SU-DHL-6 (cell line): Measurements from ENCODE around the gene MTCP1.

Experiments
- H2AFZ ChIP-seq: fragments of 200-600 bp; sonication (generic); 2 replicates; pipeline ENCODE4 v1.6.1; 2014; ENCODE audit warnings: low read depth, mild to moderate bottlenecking, moderate library complexity, mixed read lengths, antibody characterized with exemption, low read length; ENCODE audit not compliant: severe bottlenecking
- H3F3A ChIP-seq: fragments of 200-600 bp; shearing (Covaris generic); 2 replicates; pipeline ENCODE4 v1.6.0; 2016; ENCODE audit warnings: antibody characterized with exemption, mild to moderate bottlenecking; ENCODE audit not compliant: insufficient read depth
- H3K27ac ChIP-seq: fragments of 200-600 bp; sonication (generic); 2 replicates; pipeline ENCODE4 v1.5.1; 2016; ENCODE audit warnings: low read depth, mild to moderate bottlenecking, low read length, moderate library complexity, mixed read lengths
- H3K27me3 ChIP-seq: fragments of 200-600 bp; sonication (generic), shearing (Covaris generic); 2 replicates; pipeline ENCODE4 v1.6.0; 2014; ENCODE audit warnings: mild to moderate bottlenecking, low read length
- H3K36me3 ChIP-seq: fragments of 200-600 bp; sonication (generic); 2 replicates; pipeline ENCODE4 v1.6.1; 2014; ENCODE audit warnings: mild to moderate bottlenecking, low read length, mixed read lengths
- H3K4me2 ChIP-seq: fragments of 300-600, 200-600 bp; shearing (Covaris generic), sonication (generic); 2 replicates; pipeline ENCODE4 v1.6.0; 2014; ENCODE audit warnings: low read length, low read depth, mild to moderate bottlenecking; ENCODE audit not compliant: poor library complexity, severe bottlenecking
- H3K4me3 ChIP-seq: fragments of 200-600 bp; sonication (generic); 2 replicates; pipeline ENCODE4 v1.5.1; 2014; ENCODE audit warnings: antibody characterized with exemption, low read length, mild to moderate bottlenecking, mixed read lengths; ENCODE audit not compliant: insufficient read depth, poor library complexity, severe bottlenecking
- H3K79me2 ChIP-seq: fragments of 200-600 bp; sonication (generic); 2 replicates; pipeline ENCODE4 v1.6.1; 2014; ENCODE audit warnings: mild to moderate bottlenecking, low read length, moderate library complexity; ENCODE audit not compliant: insufficient read depth
- H3K9ac ChIP-seq: fragments of 200-600 bp; sonication (generic); 2 replicates; pipeline ENCODE4 v1.7.0; 2014; ENCODE audit warnings: mild to moderate bottlenecking, low read length
- H3K9me2 ChIP-seq: fragments of 200-600 bp; sonication (generic); replicated peaks from 2 replicates; pipeline ENCODE4 v1.6.1; 2014; ENCODE audit warnings: low read length; ENCODE audit not compliant: insufficient read depth
- H3K9me3 ChIP-seq: fragments of 200-600 bp; sonication (generic); 2 replicates; pipeline ENCODE4 v1.6.1; 2014; ENCODE audit warnings: low read length, mixed read lengths; ENCODE audit not compliant: insufficient read depth
- H4K20me1 ChIP-seq: fragments of 200-600 bp; sonication (generic); 2 replicates; pipeline ENCODE4 v1.6.1; 2014; ENCODE audit warnings: low read depth, mild to moderate bottlenecking, antibody characterized with exemption, low read length, moderate library complexity, mixed read lengths
- CTCF ChIP-seq: fragments of 200-600 bp; sonication (generic); IDR thresholded peaks from one replicate; pipeline ENCODE4 v1.5.1; 2017; ENCODE audit warnings: antibody characterized with exemption, mild to moderate bottlenecking, low read length, moderate library complexity; ENCODE audit not compliant: insufficient read depth, poor library complexity, severe bottlenecking
- EZH2phosphoT487 ChIP-seq: fragments of 200-600 bp; sonication (generic), shearing (Covaris generic); conservative IDR thresholded peaks from 2 replicates; pipeline ENCODE4 v1.6.1; 2018; ENCODE audit warnings: mild to moderate bottlenecking, antibody characterized with exemption, low read length, moderate library complexity, mixed read lengths

Gene MTCP1

GRCh38 chrX:155026727-155027508 is 44.0 kb downstream of the MTCP1 start, which contains the start of gene FUNDC2:
Gene FUNDC2 (plus strand): TSS chrX:155026844. CDS start chrX:155026939, 95 bp downstream.
- Histone ChIP-seq H3K4me2 (peak within 1 kb of the TSS; percentile 98), H3K9ac (peak within 1 kb of the TSS; percentile 87), H3K36me3 (no peaks in the 10 kb centered on the region), H3K27ac (peak within 1 kb of the TSS; percentile 98), H2AFZ (peak within 1 kb of the TSS; percentile 54), H3K9me2 (no peaks in the 10 kb centered on the region), H3K27me3 (no peaks in the 10 kb centered on the region), H3K79me2 (peaks cover 33% of the 10 kb centered on the region), H3K4me3 (peak within 1 kb of the TSS; percentile 90), H3F3A (peaks cover 12% of the 10 kb centered on the region), H3K9me3 (no peaks in the 10 kb centered on the region), H4K20me1 (no peaks in the 10 kb centered on the region)
- no peak for TF ChIP-seq CTCF
- TF ChIP-seq EZH2phosphoT487: no peak

- H3K4me2 ChIP-seq: peak overlapping the region; percentile 98
- H3K9ac ChIP-seq: peak overlapping the region; percentile 87
- peak overlapping the region; percentile 54 for H2AFZ ChIP-seq
- H3K9me3 ChIP-seq: no peaks in the 10 kb centered on the region
- peaks cover 32% of the 10 kb centered on the region for H3K79me2 ChIP-seq
- H3K4me3 ChIP-seq: peak overlapping the region; percentile 61
- no peaks in the 10 kb centered on the region for H3K36me3 ChIP-seq
- H4K20me1 ChIP-seq: no peaks in the 10 kb centered on the region
- no peaks in the 10 kb centered on the region for H3K27me3 ChIP-seq
- H3F3A ChIP-seq: peaks cover 12% of the 10 kb centered on the region
- no peaks in the 10 kb centered on the region for H3K9me2 ChIP-seq
- no peak for TF ChIP-seq CTCF
- H3K27ac ChIP-seq: peak overlapping the region; percentile 98
Observed at GRCh38 chrX:155026420-155026726, 44.6 kb downstream of the MTCP1 start.

- Histone ChIP-seq H3F3A (peaks cover 12% of the 10 kb centered on the region), H3K9me2 (no peaks in the 10 kb centered on the region)
- TF ChIP-seq EZH2phosphoT487 (no peak), CTCF (no peak)
Observed at GRCh38 chrX:155023907-155024833, 46.8 kb downstream of the MTCP1 start.

More at GRCh38 chrX:155023907-155024833, 46.8 kb downstream of the MTCP1 start:
- no peak overlapping the region for H3K4me3 ChIP-seq
- no peak overlapping the region for H2AFZ ChIP-seq
- no peaks in the 10 kb centered on the region for H4K20me1 ChIP-seq
- H3K27ac ChIP-seq: no peak overlapping the region
- H3K79me2 ChIP-seq: peaks cover 15% of the 10 kb centered on the region
- no peak overlapping the region for H3K9ac ChIP-seq
- H3K27me3 ChIP-seq: no peaks in the 10 kb centered on the region
- H3K4me2 ChIP-seq: no peak overlapping the region
- H3K36me3 ChIP-seq: no peaks in the 10 kb centered on the region
- no peaks in the 10 kb centered on the region for H3K9me3 ChIP-seq
